ENCODE results near the gene VEGFA. TPM values are rescaled to one million over a fixed set of nuclear protein-coding genes. Genes with fewer than 3 reads are reported as not detected.

The VEGFA gene
- total RNA-seq, 6 donors from 2014 or later, result 129 to 564 (median 261) TPM

- TF ChIP-seq EP300 (IDR thresholded peaks at IDR 0.05), result no peak
- WGBS, 2 donors, result 88 to 89% methylated on average over 10 to 11 of the region's 11 CpGs
- H3K27me3 ChIP-seq, result no peaks in the 10 kb centered on the region
- H3K4me1 ChIP-seq, result peaks cover 16 to 39% (median 23%) of the 10 kb centered on the region in 4 donors
- peak overlapping the region; percentile 53 to 79 (median 68) for H3K27ac ChIP-seq
- ATAC-seq (ENCODE audit: low FRiP score in 2 of 2) (no peak), DNase-seq (no peak)
- no peak overlapping the region for H3K4me3 ChIP-seq
- no peaks in the 10 kb centered on the region for H3K36me3 ChIP-seq
- no peaks in the 10 kb centered on the region for H3K9me3 ChIP-seq
Observed at GRCh38 chr6:43797919-43798318, 27.9 kb downstream of the VEGFA start.

GRCh38 chr6:43798688-43799444 lies 28.9 kb downstream of the VEGFA start:
- WGBS, 2 donors, result 57 to 66% methylated on average over 4 to 10 of the region's 10 CpGs
- H3K4me1 ChIP-seq, result peaks cover 25 to 48% (median 31%) of the 10 kb centered on the region in 4 donors
- TF ChIP-seq CTCF (IDR thresholded peaks at IDR 0.05) (no peak), EP300 (IDR thresholded peaks at IDR 0.05) (peak in 1 of 4 donors; percentile 96), POLR2A (IDR thresholded peaks at IDR 0.05) (peak in 1 of 4 donors; percentile 49), POLR2AphosphoS5 (IDR thresholded peaks at IDR 0.05) (peak; percentile 71 to 77)
- ATAC-seq (ENCODE audit: low FRiP score in 2 of 2) (peak; percentile 66 to 89), DNase-seq (peak in 1 of 2 donors; percentile 97)
- no peak overlapping the region for H3K4me3 ChIP-seq
- H3K36me3 ChIP-seq, result no peaks in the 10 kb centered on the region
- H3K27me3 ChIP-seq, result no peaks in the 10 kb centered on the region
- H3K27ac ChIP-seq, result peak overlapping the region; percentile 62 to 79 (median 72)
- no peaks in the 10 kb centered on the region for H3K9me3 ChIP-seq

DNA sequence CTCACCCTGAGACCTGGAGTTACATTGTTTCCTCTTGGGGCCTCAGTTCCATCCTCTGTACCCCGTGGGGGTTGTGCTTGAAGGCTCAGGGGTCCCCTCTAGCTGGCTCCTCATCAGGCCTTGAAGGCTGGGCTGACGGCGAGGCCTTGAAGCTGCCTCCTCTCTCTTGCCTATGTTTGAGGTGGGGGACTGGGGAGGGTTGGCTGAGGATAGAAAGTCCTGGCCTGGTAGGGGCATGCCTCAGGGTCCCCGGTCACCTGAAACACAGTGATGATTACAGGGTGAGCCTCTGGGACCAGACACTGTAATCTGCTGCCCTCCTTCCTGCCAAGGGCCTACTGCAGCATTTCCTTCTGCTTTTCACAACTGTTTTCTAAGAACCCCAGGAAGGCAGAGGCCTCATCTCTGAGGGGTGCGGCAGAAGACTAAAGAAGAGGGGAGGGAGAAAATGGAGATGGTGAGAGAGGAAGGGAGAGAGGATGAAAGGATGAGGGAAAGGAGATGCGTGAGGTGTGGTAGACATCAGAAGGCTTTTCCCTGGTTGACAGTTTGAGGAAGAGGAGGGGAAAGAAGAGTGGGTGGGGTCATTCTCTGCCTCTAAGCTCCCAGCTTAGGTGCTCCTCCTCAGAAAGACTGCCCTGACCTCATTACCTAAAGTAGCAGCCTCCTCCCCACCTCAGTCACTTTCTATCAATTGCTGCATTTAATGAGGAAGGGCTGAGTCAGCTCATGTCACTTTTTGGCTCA lies 29.7 kb downstream of the VEGFA start:
- Histone ChIP-seq H3K9me3 (no peaks in the 10 kb centered on the region), H3K36me3 (no peaks in the 10 kb centered on the region), H3K4me3 (no peak overlapping the region), H3K27ac (peak overlapping the region; percentile 62 to 79 (median 72)), H3K4me1 (peaks cover 31 to 57% (median 37%) of the 10 kb centered on the region in 4 donors), H3K27me3 (no peaks in the 10 kb centered on the region)
- 58 to 61% methylated on average over 3 to 6 of the region's 6 CpGs for WGBS, 2 donors
- ATAC-seq (ENCODE audit: low FRiP score in 2 of 2), result peak in 1 of 2 donors; percentile 28
- no peak for TF ChIP-seq EP300 (IDR thresholded peaks at IDR 0.05)
- no peak for TF ChIP-seq POLR2A (IDR thresholded peaks at IDR 0.05)
- no peak for TF ChIP-seq POLR2AphosphoS5 (IDR thresholded peaks at IDR 0.05)
- TF ChIP-seq CTCF (IDR thresholded peaks at IDR 0.05), result no peak
- DNase-seq, result no peak

- H3K27ac ChIP-seq, result peak overlapping the region in 2 of 4 donors; percentile 3 to 79
- ATAC-seq (ENCODE audit: low FRiP score in 2 of 2) (no peak), DNase-seq (no peak)
- WGBS, 2 donors, result 81 to 92% methylated on average over 3 of the region's 3 CpGs
- H3K27me3 ChIP-seq, result no peaks in the 10 kb centered on the region
- no peak overlapping the region for H3K4me3 ChIP-seq
- H3K9me3 ChIP-seq, result no peaks in the 10 kb centered on the region
- no peaks in the 10 kb centered on the region for H3K36me3 ChIP-seq
- TF ChIP-seq POLR2A (IDR thresholded peaks at IDR 0.05), result no peak
- no peak for TF ChIP-seq EP300 (IDR thresholded peaks at IDR 0.05)
- no peak for TF ChIP-seq POLR2AphosphoS5 (IDR thresholded peaks at IDR 0.05)
- TF ChIP-seq CTCF (IDR thresholded peaks at IDR 0.05), result no peak
- H3K4me1 ChIP-seq, result peaks cover 31 to 62% (median 41%) of the 10 kb centered on the region in 4 donors
Observed at GRCh38 chr6:43800298-43800623, 30.2 kb downstream of the VEGFA start.

DNA sequence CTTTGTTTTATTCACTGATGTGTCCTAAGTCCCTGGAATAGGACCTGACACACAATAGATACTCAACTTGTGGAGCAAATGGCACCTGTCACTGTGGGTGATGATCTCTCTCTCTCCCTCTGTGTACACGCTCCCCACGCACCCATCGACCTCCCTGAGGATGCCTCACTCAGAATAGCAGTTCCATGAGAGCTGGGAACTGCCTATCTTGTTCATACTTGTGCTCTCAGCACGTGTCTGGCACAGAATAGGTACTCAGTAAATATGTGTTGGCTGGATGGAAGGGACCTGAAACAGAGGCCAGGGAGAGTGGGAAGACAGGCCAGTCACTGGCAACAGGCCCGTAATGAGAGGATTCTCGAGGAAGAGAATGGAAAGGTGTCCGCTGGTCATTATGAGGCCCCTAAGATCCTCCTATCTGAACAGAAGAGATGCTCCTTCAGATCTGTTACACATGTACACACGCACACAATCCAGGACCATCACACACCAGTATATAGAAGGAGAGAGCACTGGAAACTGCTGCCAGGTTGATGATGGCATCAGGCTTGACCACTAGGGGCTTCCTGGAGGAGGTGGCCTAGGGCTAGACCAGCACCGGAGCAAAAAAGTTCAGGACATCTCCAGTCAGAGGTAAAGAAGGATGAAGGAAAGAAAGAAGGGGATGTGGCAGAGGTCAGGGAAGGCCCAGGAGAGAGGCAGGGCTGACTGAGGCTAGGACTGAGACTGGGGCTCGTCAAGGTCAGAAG lies 30.9 kb downstream of the VEGFA start:
- Histone ChIP-seq H3K36me3 (no peaks in the 10 kb centered on the region), H3K9me3 (no peaks in the 10 kb centered on the region), H3K27me3 (no peaks in the 10 kb centered on the region), H3K27ac (peak overlapping the region in 1 of 4 donors; percentile 79), H3K4me1 (peaks cover 31 to 67% (median 47%) of the 10 kb centered on the region in 4 donors), H3K4me3 (no peak overlapping the region)
- WGBS, 2 donors, result 86 to 87% methylated on average over 10 of the region's 10 CpGs
- TF ChIP-seq POLR2AphosphoS5 (IDR thresholded peaks at IDR 0.05) (no peak), EP300 (IDR thresholded peaks at IDR 0.05) (no peak), CTCF (IDR thresholded peaks at IDR 0.05) (no peak), POLR2A (IDR thresholded peaks at IDR 0.05) (no peak)
- ATAC-seq (ENCODE audit: low FRiP score in 2 of 2) (no peak), DNase-seq (no peak)
